ENCODE results near the gene RIPPLY2.
A peak's percentile ranks its signal among the peaks of the same experiment; 100 is the strongest.

The RIPPLY2 gene

DNA sequence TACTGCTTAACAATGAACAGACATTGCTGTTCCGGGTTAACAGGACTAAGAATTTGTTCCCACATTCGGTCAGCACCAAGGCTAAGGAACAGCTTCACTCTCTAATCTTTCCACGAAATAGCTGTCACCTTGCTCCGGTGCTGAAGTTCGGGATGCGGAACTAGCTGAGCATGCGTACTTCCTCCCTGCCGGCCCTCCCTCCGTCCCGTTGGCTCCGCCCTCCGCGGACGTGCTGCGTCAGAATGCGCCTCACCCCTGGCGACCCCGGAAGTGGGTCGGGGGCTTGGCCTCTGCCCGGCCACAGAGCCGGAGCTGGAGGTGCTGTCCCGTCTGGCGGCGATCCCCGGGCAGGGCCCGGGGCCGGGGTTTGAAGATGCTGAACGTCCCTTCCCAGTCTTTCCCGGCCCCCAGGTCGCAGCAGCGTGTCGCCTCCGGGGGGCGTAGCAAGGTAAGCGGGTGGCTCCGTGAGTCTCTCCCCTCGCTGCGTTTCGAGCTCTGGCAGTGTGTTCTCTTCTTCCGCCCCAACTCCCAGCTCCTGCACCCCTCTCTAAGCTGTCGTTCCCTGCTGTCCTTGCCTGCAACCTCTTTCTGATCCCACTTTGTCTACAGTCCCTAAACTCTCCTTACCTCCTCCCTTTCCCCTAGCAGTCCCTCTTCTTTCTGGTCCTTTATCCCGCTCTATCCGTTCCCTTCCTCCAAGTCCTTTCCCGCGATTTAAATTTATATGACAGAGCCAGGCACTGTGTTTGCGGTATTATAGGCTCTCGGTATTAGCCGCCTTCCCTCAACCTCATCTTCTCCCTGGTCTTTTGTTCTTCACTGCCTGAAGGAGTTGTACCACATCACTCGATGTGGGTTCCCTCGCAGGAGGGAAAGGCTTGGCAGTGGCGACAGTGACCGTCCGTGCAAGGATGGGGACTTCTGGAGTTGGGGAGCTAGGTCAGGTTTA lies 6.5 kb downstream of the RIPPLY2 start, which contains the start of gene CYB5R4:
TSS of gene CYB5R4 (plus strand) at position 280 of the 949 bp plus-strand sequence. CDS start at position 374, 94 bp downstream.
- FAIRE-seq = peak; percentile 99
- DNase-seq (ENCODE audit: insufficient read length, low spot score) = peak; percentile 92

DNA sequence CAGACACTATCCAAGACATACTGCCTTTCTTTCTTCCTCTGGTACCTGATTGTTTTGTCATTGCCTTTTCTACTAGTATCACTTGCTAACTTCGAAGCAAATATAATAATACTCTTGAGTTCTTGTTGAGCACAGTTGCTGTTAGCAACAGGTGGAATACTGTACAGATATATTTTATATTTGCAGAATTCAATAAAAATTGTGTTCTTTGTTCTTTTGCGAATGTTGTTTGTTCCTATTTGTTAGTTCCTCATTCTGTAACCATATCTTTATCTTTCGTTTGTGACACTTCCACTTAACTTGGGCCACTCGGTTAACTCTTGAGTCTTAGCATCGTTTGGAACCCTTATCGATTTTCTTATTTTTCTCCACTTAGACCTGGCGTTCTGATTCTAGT lies 7.2 kb downstream of the RIPPLY2 start:
- FAIRE-seq = no peak
- no peak for DNase-seq (ENCODE audit: insufficient read length, low spot score)

DNA sequence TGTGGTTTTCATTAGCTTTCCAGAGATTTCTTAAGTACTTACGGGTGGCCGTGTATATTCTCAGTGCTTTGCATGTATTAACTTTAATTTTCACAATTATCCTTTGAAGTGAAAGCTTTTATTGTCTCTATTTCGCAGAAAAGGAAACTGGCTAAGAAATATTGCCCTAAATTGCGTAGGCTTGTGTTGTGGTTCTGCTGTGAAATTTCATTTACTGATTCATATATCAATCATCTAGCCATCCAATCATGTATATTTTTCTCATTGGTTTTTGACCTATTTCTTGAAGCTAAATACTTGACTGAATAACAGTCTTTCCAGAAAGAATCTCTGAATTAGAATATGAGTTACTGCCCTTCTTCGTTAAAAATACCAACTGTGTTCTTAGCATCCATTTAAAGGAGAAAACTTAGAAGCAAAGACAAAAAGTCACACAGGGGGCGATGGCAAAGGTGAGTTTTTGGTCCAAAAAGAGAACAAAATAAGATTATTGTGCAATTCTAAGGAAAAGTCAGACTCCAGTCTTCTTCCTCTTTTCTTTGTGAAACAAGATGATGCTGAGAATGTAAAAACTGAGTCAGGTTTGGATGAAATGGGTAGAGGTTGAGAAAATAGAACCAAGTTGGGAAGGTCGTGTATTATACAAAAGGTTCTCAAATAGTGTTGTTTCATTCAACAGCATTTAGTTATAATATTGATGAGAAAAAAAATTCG lies 7.8 kb downstream of the RIPPLY2 start:
- FAIRE-seq = peak; percentile 76
- DNase-seq (ENCODE audit: insufficient read length, low spot score) = no peak

DNA sequence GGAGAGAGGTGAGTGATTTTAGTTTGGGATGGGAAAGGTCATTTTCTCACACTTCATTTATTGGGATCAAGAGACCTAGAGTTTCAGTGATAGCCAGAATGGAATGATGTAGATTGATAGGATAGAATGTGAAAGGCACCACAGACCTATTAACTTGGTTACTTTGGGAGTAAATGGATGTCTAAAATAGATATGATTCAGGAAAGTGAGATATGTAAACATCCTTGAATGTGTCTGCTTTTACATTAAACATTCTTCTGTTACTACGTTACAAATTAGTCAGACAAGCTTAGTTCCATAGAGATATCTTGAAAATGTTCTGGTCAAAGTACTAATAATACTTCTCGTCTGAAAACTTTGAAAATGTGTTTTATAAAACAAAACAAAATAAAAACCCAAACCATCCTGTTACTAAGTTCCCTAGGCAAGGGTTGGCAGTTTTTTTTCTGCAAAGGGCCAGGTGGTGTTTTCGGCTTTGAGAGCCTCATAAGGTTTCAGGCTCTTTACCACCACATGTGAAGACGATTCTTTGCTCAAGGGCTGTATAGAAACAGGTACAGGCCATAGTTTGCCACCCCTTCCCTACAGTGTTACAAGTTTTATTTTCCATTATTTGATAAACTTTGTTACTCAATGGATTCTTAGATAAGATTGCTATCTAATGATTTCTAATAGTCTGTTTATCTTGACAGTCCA lies 9.8 kb downstream of the RIPPLY2 start:
- FAIRE-seq (no peak), DNase-seq (ENCODE audit: insufficient read length, low spot score) (no peak)

DNA sequence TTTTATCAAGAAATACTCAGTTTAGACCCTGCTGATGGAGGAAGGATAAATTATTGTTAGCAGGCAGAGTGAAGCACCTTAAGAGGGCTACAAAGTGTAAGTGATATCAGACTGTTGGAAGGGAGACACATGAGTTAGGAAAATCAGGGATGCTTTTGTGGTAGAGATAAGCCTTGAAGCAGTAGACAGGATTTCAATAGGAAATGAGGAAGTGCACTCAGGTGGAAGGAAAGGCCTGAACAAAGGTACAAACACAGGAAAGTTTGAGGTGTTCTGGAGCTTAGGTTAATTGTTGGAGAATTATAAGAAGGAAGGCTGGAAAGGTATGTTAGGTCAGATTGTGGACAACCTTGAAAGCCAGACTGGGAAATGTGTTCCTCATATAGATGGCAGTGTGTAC lies 13.9 kb downstream of the RIPPLY2 start:
- DNase-seq (ENCODE audit: insufficient read length, low spot score) (no peak), FAIRE-seq (no peak)

DNA sequence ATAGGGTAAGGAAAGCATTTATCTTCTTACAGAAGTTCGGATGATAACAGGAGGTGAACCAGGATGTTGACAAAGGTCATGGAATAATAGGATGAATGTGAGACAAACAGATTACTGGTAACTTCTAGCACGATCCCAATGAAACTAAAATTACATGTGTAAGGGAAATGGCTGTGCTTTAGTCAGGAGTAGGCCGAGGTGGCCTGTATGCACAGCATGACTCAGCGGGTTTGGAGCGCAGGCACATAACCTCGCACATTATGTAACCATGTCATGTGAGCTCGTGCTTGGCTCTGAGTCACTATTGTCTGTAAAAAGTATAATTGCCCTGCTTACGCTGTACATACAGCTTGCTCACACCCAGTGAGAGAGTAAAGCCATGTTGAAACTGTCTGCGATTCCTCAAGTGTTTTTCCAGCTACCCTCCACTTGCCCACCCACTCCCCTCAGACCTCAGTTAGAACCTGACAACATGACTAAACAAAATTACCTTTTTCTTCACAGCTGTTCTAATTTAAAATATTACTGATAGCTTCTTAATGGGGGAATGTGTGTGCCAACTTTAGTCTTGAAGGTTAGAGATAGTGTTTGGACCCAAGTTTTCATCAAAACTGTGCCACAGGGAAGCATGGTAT lies 14.5 kb downstream of the RIPPLY2 start:
- DNase-seq (ENCODE audit: insufficient read length, low spot score) (no peak), FAIRE-seq (no peak)

DNA sequence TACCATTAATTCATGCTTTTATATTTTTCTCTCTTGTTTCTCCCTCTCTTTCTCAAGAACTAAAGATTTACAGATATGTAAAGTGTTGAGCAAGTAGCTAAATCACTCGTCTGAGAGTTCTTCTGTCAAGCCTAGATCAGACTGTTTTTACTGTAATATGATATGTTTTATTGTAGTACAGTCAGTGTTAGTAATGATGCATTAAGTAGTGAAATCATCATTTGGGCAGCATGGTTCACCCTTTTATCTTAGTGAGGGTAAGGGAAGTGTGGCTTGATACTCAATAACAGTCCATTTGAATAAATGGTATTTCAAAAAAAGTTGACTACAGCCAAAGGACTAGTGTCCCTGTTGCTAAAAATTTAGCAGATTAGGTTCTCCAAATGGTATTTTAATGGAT lies 15.5 kb downstream of the RIPPLY2 start:
- FAIRE-seq = no peak
- no peak for DNase-seq (ENCODE audit: insufficient read length, low spot score)

DNA sequence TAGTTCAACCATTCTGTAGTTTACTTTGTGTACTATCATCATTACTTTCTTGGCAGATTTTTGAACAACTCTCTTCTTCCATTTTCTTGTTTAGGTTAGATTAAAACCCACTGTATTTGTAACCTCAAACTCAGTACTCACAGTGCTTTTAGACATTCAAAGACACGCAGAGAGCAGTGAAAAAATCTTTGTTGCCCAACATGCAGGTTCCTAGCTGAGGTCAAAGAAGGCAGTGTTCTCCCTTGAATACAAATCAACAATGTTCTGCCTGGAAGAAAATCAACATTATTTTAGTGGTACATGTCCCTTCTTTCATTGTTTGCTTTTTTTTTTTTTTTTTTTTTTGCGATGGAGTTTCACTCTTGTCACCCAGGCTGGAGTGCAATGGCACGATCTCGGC lies 17.5 kb downstream of the RIPPLY2 start:
- DNase-seq (ENCODE audit: insufficient read length, low spot score) (no peak), FAIRE-seq (no peak)

DNA sequence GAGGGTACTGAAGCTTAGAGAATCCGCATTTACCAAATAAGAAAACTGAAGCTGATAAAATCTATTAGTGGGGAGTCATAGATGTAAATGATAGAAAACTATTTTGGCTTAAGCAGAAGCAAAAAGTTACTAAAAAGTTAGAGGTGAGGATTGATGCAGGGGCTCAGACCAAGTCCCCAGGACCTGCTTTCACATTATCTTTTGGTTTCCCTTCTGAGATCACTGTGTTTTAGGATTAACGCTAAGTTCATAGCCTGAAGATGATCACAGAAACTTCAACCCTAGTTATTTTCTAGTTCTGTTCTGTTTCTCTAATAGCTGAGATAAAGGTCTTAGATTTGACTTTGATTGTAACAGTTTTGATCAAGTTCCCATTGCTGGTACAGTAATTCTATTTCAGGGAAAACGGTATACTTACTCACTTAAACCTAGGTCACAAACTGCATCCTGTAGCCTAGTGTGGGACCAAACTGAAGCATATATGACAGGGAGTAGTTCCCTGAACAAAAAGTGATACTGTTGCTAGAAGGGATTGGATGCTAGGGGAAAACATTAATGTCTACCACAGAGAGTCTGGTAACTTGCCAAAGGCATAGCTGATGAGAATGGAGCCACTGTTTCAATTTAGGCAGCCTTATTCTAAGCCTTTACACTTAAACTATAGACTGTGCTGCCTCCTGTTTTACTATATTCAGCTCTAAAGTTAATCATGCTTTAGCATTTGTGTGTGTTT lies 19.4 kb downstream of the RIPPLY2 start:
- FAIRE-seq (no peak), DNase-seq (ENCODE audit: insufficient read length, low spot score) (no peak)

DNA sequence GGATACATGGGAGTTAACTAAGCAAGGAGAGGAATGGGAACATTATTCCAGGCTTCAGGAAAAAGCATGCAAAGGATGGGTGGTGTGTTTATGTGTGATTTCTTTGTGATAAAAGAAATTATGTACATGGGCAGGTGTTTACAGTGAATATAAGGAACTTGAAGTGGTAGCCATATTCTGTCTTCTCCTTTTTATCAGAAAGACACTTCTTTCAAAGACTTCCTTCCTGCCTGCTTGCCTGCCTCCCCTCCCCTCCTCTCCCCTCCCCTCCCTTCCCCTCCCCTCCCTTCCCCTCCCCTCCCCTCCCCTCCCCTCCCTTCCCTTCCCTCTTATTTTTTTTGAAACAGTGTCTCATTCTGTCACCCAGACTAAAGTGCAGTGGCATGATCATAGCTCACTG lies 20.7 kb downstream of the RIPPLY2 start:
- DNase-seq (ENCODE audit: insufficient read length, low spot score) (no peak), FAIRE-seq (no peak)

DNA sequence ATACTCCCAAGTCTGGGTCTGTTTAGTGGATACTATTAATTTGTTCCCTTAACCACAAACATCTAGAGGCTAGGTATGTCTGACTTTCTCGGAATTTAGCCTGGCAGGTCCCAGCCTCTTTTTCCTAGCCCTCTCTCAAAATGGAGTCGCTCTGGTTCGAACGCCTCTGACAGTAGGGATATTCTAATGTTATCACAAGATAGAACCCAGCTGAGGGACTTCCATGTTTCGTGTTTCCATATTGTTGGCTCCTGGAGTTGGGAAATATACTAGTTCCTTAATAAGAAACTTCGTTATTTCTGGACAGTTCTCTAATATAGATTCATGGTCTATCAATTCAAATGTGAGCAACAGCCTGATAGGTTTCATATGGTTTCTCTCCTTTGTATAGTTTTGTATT lies 22.7 kb downstream of the RIPPLY2 start:
- DNase-seq (ENCODE audit: insufficient read length, low spot score) (no peak), FAIRE-seq (no peak)

DNA sequence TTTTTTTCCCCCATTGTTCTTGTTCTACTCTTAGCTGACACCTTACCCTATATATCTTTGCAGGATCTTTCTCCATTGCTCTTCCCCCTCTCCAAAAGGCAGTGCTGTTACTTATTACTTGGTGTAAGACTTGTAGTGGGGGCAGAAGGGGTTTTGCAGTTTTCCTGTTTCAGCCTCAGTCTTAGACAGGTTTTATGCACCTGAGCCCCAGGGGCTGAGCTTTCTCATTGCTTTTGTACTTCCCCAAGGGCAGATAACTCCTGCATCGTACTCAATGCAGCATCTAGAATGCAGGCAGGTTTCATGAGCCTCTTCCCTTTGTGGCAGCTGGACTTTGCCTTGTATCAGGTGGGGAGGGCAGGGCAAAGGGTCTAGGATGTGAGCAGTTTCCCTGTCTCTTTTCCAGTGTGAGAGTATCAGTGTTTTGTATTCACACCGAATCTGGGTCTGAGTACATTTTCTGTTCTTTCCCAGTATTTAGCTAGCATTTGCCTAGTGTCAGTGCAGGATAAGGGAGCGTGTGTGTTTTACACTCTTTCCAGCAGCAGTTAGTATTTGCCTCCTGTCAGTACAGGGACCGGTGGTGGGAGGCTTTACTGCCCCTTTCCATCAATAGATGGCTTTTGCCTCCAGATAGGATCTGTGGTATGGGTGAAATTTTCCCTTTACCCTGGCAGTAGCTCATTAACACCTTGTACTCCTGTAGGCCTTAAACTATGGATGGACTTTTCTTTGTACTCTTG lies 25.9 kb downstream of the RIPPLY2 start:
- no peak for DNase-seq (ENCODE audit: insufficient read length, low spot score)
- no peak for FAIRE-seq

DNA sequence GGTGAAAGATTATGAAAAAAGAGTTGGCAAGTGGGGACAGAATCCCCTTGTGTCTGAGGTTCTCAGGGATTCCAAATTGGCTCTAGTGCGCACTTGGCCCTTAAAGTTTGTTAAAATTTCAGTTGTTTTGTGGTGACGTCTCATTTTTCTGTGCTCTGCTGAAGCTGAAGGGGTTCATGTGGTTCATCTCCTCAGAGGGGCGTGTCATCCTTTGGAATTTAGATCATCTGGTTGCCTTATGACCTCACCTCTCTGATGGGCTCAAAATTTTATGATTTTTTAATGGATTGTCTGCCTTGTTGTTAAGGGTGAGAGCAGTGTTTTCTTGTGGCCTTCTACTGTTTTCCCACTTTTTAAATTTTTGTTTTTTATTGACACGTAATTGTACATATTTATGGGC lies 26.6 kb downstream of the RIPPLY2 start:
- DNase-seq (ENCODE audit: insufficient read length, low spot score) = no peak
- no peak for FAIRE-seq

DNA sequence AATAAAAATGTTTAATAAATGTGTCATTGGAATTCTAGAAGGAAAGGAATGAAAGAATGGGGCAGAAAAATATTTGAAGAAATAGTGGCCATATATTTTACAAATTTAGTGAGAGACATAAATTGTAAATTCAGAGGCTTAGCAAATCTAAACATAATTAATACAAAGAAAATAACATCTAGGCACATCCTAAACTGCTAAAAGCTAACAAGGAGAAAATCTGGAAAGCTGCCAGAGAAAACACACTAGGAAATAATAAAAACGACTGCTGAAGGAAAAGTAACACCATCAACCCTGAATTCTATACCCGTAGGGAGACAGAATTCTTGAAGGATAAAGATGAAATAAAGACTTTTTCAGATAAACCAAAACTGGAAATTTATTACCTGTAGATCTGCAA lies 30.1 kb downstream of the RIPPLY2 start:
- no peak for FAIRE-seq
- no peak for DNase-seq (ENCODE audit: insufficient read length, low spot score)

DNA sequence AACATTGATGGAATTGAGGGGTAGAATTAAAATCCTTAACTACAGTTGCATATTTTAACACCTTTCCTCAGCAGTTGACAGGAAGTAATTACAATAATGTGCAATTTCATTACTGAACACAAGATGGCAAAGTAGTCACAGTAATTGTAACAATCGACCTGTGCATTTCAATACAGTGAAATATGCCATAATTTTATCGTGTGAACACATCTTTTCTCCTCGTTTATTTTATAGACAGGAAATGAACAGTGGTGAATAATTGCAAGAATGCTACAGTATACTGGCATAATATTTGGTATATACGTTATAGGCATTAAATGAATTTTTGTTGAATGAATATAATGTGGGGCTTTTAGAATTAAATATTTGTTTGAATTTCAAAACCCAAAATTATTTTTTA lies 31.4 kb downstream of the RIPPLY2 start:
- DNase-seq (ENCODE audit: insufficient read length, low spot score) (peak; percentile 7), FAIRE-seq (peak; percentile 93)

DNA sequence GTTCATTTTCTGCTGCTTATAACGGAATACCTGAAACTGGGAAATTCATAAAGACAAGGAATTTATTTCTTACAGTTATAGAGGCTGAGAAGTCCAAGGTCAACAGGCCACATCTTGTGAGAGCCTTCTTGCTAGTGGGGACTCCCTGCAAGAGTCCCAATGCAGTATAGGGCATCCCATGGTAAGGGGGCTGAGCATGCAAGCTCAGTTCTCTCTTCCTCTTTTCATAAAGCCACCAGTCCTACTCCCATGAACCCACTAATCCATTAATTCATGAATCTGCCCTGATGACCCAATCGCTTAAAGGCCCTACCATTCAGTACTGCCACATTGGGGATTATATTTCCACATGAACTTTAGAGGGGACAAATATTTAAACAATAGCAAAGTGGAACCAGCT lies 32.8 kb downstream of the RIPPLY2 start:
- DNase-seq (ENCODE audit: insufficient read length, low spot score) = no peak
- no peak for FAIRE-seq

DNA sequence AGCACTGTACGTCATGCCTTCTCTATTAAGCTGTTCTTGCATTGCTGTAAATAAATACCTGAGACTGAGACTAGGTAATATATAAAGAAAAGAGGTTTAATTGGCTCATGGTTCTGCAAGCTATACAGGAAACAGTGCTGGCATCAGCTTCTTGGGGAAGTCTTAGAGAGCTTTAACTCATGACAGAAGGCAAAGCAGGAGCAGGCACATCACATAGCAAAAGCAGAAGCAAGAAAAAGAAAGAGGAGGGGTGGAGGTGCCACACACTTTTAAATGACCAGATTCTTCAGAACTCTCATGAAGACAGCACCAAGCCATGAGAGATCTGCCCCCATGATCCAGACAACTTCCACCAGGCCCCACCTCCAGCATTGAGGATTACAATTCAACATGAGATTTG lies 36.5 kb downstream of the RIPPLY2 start:
- DNase-seq (ENCODE audit: insufficient read length, low spot score) = no peak
- FAIRE-seq = no peak

DNA sequence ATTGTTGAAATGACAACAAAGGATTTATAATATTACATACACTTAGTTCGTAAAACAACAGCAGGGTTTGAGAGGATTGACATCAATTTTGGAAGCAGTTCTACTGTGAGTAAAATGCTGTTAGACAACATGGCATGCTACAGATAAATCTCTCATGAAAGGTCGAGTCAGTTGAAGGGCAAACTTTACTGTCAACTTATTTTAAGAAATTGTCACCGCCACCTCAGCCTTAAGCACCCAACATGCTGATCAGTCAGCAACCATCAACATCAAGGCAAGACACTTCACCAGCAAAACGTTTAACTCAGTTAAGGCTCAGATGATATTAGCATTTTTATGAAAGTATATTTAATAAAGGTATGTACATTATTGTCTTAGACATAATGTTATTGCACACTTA lies 37.4 kb downstream of the RIPPLY2 start:
- no peak for FAIRE-seq
- DNase-seq (ENCODE audit: insufficient read length, low spot score) = no peak

DNA sequence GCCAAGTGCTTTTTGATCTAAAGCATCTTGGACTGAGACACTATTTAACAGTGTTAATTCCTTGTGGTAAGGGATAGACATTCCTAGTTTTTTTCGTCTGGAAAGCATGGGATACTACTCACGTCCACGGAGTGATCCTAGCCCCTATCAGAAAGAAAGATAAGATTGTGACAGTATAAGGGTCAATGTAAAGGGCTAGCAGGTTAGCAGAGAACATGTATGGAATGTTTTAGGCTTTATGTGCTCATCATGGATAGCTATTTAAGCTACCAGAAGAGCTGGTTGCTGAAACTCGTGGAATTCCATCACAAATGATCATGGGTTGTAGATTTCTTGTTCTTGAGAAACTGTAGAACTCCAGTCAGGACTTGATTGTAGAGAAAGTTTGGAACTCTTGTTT lies 38.4 kb downstream of the RIPPLY2 start:
- no peak for DNase-seq (ENCODE audit: insufficient read length, low spot score)
- no peak for FAIRE-seq

DNA sequence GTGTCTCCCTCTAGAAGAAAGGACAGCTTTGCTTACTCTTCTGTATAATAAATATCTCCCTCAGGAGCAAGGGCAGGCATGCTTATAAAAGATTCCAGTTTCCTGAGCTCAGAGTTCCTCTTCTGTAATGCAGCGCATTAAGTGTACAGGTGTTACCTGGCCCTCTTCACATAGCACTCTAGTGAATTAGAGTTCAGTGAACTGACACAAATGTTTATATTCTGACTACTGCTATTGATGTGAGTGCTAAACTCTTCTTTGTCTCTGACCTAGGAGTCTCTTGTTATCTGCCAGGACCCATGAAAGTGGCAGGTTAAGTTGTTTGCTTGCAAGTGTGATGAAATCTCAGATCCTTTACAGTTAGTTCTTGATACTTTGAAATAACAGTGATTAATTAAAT lies 39.9 kb downstream of the RIPPLY2 start:
- DNase-seq (ENCODE audit: insufficient read length, low spot score) = no peak
- no peak for FAIRE-seq

Data from GM19239 (cell line).